ENCODE measurements around the gene PTPN1.
"Not testable (repeated sequence)": the region's sequence is repeated elsewhere in the genome, so short reads cannot be mapped to it uniquely, and the experiment has no call there.

The PTPN1 gene

GRCh38 chr20:50590348-50590664 is 80.1 kb downstream of the PTPN1 start:
- no peak for DNase-seq (ENCODE audit: low read depth in 2 of 2)

GRCh38 chr20:50591233-50591852 is 81.2 kb downstream of the PTPN1 start:
- DNase-seq (ENCODE audit: low read depth in 2 of 2) = no peak

- DNase-seq (ENCODE audit: low read depth in 2 of 2) = no peak
These were observed 82.3 kb downstream of the PTPN1 start for GRCh38 chr20:50592282-50593004.

DNA sequence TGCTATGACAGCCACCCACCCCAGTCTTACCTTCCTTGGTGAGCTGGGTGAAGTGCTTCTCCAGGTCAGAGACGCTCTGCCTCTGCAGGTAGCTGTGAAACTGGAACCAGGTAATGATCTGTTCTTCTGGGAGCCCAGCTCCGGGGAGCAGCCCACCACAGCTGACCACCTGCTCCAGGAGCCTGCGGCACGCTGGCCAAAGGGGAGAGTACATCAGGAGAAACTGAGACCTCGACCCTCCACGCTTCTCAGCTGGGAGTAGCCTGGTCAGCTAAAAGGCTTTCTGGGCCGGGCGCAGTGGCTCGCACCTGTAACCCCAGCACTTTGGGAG is 82.8 kb downstream of the PTPN1 start:
- DNase-seq (ENCODE audit: low read depth in 2 of 2) = no peak

DNA sequence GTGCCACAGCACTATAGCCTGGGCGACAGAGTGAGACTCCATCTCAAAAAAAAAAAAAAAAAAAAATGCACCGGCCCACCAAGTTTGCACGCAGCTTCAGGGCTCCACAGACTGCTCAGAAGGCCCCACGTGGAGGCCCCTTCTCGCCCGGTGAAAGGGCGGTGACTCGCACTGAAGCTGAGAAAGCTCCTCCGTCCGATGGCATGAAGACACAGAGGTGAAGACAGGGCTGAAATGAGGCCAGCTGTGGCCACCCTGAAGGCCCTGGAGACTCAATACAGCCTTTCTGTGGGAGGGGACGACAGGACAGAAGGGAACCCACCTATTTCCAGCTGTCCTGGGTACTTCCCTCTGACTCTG is 84.0 kb downstream of the PTPN1 start:
- DNase-seq (ENCODE audit: low read depth in 2 of 2) = no peak

GRCh38 chr20:50594591-50595432 is 84.6 kb downstream of the PTPN1 start:
- DNase-seq (ENCODE audit: low read depth in 2 of 2) = no peak

DNA sequence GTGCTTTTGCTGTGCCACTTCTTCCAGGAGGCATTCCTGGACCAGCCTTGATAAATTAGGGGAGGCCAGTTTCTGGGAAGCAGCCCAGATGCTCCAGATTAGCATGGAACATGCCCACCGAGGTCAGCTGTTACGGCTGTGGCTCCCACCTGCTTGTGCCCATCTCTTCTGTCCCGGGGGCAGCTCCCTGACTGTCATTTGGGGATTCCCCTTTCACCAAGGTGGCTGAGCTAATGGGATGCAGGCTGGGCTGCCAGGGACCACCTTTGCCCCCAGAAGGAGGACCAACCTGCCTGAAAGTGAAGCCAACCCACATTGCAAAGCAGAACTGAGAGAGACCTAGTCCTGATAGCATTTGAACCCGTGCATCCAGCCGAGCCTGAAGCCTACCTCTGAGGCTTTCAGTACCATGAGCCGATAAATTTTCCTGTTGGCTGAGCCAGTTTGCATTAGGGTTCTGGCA is 85.3 kb downstream of the PTPN1 start:
- DNase-seq (ENCODE audit: low read depth in 2 of 2) = no peak

DNA sequence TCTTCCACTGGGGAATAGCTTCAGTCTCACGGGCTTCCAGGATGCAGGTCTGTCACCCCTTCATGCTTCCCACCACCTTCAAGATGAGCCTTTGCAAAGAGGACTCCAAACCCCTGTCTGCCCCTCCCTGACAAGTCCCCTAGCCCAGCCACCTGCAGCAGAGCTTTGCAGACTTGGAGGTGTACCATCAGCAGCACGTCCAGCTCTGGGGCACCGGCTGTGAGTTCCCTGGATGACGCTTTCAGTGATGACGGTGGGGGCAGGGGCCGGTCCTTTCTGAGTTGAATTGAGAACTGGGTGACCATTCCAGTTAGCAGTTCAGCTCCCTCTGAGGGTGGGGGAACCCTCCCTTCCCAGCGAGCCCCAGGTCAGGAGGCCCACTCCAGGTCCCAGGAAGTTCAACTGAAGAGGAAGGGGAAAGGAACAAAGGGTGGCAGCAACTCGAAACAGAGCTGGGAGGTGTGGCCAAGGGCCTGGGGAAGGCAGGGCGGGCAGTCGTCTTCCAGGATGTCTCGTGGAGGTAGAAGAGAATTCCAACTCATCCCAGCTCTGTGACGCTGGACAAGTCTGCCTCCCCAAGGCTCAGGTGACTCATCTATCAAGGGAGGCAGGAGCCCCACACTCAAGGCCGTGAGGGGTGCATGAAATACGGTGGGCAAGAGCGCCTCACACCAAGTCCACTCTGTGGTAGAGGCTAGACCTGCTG is 86.0 kb downstream of the PTPN1 start:
- DNase-seq (ENCODE audit: low read depth in 2 of 2) = no peak

DNA sequence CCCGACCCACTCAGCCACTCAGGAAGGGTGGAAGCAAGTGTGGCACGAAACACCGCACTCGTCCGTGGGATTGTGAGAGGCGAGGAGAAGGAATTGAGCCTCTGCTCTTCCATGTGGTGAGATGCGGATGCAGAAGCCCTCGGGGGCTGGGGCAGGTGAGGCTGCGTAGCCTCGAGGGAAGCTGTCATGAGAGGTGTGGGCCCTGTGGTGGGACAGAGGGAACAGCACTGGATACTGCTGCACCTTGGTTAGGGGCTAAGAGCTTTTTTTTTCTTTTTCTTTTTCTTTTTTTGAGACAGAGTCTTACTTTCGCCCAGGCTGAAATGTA is 86.5 kb downstream of the PTPN1 start:
- no peak for DNase-seq (ENCODE audit: low read depth in 2 of 2)

DNA sequence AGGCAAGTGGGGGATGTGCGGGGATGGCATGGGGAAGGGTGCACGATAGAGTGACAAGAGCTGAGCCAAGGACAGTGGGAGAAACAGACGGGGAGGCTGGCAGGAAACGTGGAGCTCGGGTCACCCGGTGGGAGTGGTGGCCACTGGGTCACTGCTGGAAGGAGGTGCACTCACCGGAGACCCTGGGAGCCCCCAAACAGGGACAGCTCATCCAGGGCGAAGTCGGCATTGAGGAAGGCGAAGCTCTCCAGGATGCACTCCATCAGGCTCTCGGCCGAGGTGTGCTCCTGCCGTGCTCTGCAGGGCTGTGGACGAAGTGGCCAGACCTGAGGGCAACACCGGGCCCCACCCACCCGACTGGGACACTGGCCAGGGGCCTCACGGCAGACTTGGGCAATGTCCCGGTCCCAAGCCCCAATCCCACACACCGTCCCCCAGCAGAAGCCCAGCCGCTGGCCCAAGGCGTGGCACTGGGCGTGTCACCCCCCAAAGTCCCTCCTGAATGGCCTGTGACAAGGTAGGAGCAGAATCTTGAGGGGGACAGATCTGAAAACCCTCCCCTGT is 87.3 kb downstream of the PTPN1 start:
- DNase-seq (ENCODE audit: low read depth in 2 of 2) = no peak

- no peak for DNase-seq (ENCODE audit: low read depth in 2 of 2)
These were observed 87.9 kb downstream of the PTPN1 start for GRCh38 chr20:50598074-50598473.

DNA sequence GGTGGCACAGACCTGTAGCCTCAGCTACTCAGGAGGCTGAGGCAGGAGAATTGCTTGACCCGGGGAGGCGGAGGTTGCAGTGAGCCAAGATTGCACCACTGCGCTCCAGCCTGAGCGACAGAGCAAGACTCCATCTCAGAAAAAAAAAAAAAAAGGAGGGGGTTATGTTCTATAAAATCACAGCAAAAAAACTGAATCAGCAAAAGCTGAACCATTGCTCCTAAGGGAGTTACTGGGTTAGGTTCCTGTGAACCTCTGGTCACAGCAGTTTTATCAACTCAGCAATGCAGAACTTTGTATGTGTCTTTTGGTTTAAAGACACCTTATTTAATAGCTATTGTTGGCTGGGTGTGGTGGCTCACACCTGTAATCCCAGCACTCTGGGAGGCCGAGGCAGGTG is 88.6 kb downstream of the PTPN1 start:
- not testable (repeated sequence) for DNase-seq (ENCODE audit: low read depth in 2 of 2)

DNA sequence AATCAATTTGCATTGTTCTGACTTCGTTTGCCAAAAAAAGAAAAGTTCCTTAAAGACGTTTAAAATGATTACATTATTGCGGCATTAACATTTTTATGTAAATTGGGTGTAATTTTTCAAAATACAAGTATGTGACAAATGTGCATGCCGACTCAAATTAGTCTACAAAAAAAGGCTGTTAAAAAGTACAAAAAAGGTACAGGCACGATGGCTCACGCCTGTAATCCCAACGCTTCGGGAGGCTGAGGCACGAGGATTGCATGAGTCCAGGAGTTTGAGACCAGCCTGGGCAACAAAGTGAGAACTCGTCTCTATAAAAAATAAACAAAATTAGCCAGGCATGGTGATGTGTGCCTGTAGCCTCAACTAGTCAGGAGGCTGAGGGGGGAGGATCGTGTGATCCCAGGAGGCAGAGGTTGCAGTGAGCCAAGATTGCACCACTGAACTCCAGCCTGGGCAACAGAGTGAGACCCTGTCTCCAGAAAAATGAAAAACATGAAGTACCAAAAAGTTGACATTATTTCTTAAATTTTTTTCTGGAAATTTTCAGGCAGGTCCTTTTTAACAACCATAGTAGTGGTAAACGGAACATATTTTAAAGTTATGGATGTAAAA is 90.2 kb downstream of the PTPN1 start:
- no peak for DNase-seq (ENCODE audit: low read depth in 2 of 2)

DNA sequence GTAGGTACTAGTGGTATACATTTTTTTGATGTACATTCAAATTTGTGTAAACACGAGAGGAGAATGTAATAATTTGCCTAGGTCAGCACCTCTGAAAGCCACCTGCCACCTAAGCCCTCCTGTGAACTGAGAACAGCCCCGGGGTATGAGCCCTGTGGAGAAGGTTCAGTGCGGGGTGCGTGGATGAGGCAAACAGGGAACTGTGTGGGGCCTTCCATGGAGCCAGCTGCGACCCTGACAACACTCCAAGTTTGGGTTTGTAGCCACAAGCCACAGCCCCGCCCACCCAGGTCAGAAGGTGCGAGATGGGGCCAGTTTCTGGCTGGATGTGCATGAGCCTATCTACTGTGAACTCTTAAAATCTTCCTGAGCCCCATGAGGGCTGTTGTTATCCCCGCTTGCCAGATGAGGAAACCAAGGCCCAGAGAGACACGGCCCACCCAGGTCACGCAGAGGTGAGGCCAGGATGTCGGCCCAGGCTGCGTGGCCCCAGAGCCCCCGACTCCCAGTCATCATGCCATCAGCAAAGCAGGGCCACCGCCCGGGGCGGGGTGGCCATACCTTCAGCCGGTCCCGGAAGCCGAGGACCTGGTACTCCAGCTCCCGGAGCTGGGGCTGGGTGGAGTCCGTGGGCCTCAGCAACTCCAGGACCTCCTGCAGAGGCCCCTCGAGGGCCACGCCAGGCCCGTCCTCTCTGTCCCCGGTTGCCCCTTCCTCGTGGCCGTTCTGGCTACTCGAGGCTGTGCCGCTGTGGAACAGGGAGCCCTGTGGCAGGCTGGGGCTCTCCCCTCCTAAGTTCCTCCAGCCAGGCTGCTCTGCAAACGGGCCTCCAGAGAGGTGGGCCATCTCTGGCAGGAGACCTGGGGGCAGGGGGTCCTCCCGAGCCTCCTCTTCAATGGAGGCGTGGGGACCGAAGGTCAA is 91.6 kb downstream of the PTPN1 start:
- no peak for DNase-seq (ENCODE audit: low read depth in 2 of 2)

DNA sequence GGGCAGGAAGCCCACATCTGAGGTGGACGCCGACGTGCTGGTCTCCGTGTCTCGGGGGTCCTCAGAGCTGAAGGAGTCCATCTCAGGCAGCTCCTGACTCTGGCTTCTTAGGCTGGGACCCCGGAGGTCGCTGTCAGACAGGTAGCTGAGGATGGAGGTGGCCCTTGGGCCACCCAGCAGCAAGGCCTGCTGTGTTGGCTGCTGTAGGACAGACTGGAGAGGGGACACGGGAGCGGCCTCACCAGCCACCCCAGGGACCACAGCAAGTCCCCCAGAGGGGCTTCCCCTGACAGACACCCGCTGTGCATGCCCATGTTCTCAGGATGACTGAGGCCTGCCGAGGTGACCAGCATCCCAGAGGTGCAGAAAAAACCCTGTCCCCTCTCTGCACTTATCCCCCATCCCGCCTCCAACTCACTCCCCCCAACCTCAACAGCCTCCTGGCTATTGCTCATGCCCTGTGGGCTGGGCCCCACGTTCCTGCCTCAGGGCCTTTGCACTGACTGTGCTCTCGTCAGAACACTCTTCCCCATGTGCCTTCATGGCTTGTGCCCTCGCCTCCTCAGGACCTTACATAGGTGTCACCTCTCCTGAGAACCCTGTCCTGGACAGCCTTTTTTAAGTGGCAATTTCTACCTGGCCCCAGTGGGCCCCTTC is 92.4 kb downstream of the PTPN1 start:
- no peak for DNase-seq (ENCODE audit: low read depth in 2 of 2)

DNA sequence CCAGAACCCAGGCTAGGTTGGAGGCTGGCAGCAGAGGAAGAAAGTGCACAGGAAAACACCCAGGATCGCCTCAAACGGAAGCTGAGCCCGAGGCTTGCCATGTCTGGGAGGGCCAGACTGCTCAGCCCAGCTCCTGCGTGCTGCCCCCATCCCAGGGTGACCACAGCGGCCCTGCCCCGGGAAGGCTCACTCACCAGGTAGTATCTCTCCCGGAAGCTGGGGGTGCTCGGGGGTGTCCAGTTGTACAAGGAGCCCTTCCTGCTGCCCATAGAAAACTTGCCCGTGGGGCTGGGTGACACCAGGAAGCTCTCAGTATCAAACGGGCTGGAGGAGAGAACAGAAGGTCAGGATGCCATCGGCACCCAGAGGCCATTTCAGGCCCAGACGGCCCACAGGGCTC is 94.3 kb downstream of the PTPN1 start:
- no peak for DNase-seq (ENCODE audit: low read depth in 2 of 2)

DNA sequence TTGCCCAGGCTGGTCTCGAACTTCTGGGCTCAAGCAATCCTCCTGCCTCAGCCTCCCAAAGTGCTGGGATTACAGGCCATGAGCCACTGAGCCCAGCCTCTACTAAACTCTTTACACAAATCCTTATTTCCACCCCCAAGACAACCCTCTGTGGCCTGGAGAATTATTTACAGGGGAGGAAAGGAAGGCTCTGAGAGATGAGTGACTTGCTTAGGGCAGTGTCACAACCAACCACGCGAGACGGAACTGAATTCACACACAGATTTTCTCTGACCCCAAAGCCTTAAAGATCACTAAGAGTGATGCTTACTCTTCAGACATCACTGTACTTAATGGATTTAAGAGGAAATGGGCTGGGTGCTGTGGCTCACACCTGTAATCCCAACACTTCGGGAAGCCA is 95.0 kb downstream of the PTPN1 start:
- DNase-seq (ENCODE audit: low read depth in 2 of 2) = no peak

DNA sequence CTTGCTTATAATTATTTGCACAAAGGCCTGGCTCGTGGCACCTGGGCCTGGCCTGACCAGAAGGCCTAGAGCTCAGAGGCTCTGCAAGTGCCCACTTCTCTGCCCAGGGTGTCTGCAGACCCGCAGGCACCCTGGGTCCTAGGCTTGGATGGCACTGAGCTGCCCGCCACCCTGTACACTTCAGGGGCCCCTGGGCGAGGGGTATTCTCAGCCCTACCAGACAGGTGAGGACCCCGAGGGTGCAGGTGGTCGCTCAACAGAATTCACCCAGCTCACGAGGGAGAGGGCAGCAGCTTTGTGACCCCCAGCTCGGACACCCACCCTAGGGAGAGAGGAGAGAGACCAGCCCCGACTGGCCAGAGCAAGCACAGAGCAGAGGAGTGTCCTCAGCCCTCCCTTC is 97.3 kb downstream of the PTPN1 start:
- DNase-seq (ENCODE audit: low read depth in 2 of 2) = no peak

DNA sequence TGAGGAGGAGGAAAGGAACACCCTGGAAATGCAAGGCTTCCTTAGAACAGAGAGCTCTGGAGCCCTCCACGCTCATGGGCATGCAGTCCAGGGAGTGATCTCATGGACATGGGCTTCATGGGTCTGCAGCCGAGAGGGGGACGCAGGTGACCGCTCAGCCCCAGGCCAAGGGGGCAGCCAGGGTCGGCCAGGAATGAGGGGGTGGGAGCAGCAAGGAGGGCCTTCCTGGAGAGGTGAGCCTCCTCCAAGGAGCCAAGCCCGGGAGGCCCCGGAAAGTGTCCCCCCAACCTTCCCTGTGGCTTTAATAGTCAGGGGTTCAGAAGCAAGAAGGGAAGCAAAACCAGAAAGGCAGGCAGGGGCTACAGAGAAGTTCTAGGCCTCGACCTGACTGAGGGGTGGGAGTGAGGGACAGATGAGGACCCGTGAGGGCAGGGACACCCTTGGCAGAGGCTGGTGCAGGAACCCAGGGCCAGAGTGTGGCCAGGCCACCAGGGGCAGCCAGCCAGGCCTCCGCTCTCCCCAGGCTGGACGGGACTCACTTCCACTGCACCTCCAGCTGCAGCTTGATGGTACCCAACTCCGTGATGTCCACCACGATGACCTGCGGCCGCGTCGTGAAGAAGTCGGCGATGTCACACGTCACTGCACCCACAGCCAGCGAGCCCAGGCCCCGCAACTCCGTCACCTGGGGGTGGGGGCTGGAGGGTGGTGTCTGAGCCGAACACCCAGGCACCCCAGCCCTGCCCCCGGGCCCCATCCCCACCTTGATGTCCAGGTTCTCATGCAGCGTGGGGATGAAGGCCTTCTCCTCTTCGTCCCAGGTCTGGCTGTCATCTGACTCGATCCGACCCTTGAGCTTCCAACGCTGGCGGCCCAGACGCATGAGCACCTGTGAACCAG is 97.9 kb downstream of the PTPN1 start:
- DNase-seq (ENCODE audit: low read depth in 2 of 2) = no peak
